ENCODE measurements around the gene POU6F1. TPM values are rescaled to one million over a fixed set of nuclear protein-coding genes. Genes with fewer than 3 reads are reported as not detected.

POU6F1 gene
- total RNA-seq, 2 donors from 2014 or later = 14.5 to 17.1 TPM

DNA sequence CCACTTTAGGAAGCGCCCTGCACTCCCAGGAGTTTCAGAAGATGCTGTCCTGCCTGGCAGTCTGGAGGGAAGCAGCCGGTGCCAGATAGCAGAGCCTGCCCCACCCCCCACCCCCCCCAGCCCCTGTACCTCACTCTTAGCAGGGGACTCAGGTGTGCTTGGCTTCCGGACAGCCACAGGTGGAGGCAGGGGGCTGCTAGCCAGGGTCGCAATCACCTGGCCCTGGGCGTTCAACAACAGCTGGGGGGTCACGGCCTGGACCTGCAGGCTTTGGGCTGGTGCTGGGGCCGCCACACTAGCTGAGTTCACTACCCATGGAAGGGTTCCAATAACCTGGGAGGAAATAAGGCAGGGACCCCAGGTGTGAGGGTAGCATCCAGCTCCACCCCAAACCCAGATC, 22.0 kb downstream of the POU6F1 start:
- Histone ChIP-seq H3K27me3 (replicated peaks; ENCODE audit: insufficient read depth) (no peaks in the 10 kb centered on the region), H3K9me3 (no peaks in the 10 kb centered on the region), H3K36me3 (peaks cover 13% of the 10 kb centered on the region), H3K27ac (no peak overlapping the region), H3K4me1 (ENCODE audit: control insufficient read depth in 1 of 2, low read depth in 2 of 2) (no peaks in the 10 kb centered on the region), H3K4me3 (no peak overlapping the region)
- DNase-seq (ENCODE audit: low spot score) = no peak
- TF ChIP-seq, protein P1, sequence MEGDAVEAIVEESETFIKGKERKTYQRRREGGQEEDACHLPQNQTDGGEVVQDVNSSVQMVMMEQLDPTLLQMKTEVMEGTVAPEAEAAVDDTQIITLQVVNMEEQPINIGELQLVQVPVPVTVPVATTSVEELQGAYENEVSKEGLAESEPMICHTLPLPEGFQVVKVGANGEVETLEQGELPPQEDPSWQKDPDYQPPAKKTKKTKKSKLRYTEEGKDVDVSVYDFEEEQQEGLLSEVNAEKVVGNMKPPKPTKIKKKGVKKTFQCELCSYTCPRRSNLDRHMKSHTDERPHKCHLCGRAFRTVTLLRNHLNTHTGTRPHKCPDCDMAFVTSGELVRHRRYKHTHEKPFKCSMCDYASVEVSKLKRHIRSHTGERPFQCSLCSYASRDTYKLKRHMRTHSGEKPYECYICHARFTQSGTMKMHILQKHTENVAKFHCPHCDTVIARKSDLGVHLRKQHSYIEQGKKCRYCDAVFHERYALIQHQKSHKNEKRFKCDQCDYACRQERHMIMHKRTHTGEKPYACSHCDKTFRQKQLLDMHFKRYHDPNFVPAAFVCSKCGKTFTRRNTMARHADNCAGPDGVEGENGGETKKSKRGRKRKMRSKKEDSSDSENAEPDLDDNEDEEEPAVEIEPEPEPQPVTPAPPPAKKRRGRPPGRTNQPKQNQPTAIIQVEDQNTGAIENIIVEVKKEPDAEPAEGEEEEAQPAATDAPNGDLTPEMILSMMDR (IDR thresholded peaks at IDR 0.05) = no peak
- no peak for ATAC-seq (ENCODE audit: insufficient number of reproducible peaks, low FRiP score, low read depth)

DNA sequence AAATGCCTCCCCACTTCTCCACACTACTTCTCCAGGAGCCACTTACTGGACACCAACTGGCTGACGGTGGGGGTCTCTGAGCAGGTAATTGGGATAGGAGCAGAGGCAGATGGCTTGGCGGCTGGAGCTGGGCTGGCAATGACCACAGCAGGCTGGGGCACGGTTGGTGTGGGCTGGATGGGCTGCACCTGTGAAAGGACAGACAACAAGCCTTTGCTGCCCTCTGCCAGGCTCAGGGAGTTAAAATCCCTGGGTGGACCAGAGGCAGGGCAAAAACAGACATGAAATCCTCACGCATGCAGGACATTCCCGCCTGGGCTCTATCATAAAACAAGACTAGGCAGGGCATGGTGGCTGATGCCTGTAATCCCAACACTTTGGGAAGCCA, 25.6 kb downstream of the POU6F1 start:
- Histone ChIP-seq H3K27ac (no peak overlapping the region), H3K4me1 (ENCODE audit: control insufficient read depth in 1 of 2, low read depth in 2 of 2) (no peaks in the 10 kb centered on the region), H3K27me3 (replicated peaks; ENCODE audit: insufficient read depth) (no peaks in the 10 kb centered on the region), H3K4me3 (no peak overlapping the region), H3K36me3 (peaks cover 21% of the 10 kb centered on the region), H3K9me3 (no peaks in the 10 kb centered on the region)
- DNase-seq (ENCODE audit: low spot score) = no peak
- TF ChIP-seq, protein P1 (IDR thresholded peaks at IDR 0.05) = no peak
- ATAC-seq (ENCODE audit: insufficient number of reproducible peaks, low FRiP score, low read depth) = no peak

DNA sequence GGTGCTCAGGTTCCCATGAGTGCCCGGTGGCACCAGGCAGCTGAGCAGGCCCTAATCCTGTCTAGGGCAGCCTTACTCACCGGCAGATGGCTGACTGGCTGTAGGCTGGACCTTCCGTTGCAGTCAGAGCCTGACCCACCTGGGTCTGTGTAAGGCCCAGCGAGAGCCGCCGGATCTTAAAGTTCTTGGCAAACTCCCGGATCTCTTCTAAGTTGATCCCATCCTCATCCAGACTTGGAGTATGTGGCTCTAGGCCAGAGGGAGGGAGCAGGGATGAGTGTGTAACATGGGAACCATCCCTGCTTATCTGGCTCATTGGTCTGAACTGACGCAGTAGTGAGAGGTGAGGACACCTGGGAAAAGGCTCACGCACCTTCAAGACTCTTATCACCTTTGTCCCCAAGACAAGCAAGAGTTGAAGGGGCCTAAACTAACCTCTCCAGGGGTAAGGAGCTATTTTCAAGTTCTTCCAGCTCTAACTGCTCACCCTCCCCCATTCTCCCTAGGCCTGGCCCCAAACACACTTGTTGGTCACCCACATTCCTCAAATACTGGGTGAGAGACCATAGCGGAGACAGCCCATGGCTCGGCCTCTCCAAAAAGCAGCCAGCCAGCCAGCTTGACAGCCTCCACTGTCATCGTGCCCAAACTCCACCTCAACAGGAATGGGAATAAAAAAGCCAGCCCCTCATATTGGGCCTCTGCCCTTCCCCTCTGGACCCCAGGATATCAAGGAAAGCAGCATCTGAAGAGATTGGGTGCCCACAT, 26.2 kb downstream of the POU6F1 start:
- no peak for ATAC-seq (ENCODE audit: insufficient number of reproducible peaks, low FRiP score, low read depth)
- H3K4me1 ChIP-seq (ENCODE audit: control insufficient read depth in 1 of 2, low read depth in 2 of 2) = no peaks in the 10 kb centered on the region
- peaks cover 20% of the 10 kb centered on the region for H3K36me3 ChIP-seq
- no peak overlapping the region for H3K27ac ChIP-seq
- no peak overlapping the region for H3K4me3 ChIP-seq
- no peaks in the 10 kb centered on the region for H3K27me3 ChIP-seq (replicated peaks; ENCODE audit: insufficient read depth)
- TF ChIP-seq, protein P1 (IDR thresholded peaks at IDR 0.05) = no peak
- no peak for DNase-seq (ENCODE audit: low spot score)
- no peaks in the 10 kb centered on the region for H3K9me3 ChIP-seq

DNA sequence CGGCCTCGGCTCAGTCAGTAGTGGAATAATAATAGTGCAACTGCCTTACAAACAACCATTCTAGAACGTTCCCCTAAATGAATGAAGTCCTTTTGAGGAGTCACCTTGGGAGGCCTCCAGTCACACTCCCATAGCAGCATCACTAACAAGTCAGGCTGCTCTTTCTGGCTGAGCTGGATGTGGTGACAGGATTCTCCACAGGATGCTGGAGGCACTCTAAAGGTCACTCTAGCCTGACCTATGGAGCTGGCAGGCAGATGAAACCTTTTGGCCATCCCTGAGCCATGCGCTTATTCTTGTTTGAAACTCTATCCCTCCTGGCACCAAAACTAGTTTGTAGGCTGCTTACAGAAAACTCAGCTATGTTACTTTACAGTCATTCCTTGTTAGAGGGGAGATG, 27.0 kb downstream of the POU6F1 start:
- ATAC-seq (ENCODE audit: insufficient number of reproducible peaks, low FRiP score, low read depth) (no peak), DNase-seq (ENCODE audit: low spot score) (no peak)
- H3K36me3 ChIP-seq = peaks cover 20% of the 10 kb centered on the region
- no peaks in the 10 kb centered on the region for H3K4me1 ChIP-seq (ENCODE audit: control insufficient read depth in 1 of 2, low read depth in 2 of 2)
- H3K27ac ChIP-seq = no peak overlapping the region
- TF ChIP-seq, protein P1 (IDR thresholded peaks at IDR 0.05) = no peak
- no peaks in the 10 kb centered on the region for H3K27me3 ChIP-seq (replicated peaks; ENCODE audit: insufficient read depth)
- no peaks in the 10 kb centered on the region for H3K9me3 ChIP-seq
- H3K4me3 ChIP-seq = no peak overlapping the region

DNA sequence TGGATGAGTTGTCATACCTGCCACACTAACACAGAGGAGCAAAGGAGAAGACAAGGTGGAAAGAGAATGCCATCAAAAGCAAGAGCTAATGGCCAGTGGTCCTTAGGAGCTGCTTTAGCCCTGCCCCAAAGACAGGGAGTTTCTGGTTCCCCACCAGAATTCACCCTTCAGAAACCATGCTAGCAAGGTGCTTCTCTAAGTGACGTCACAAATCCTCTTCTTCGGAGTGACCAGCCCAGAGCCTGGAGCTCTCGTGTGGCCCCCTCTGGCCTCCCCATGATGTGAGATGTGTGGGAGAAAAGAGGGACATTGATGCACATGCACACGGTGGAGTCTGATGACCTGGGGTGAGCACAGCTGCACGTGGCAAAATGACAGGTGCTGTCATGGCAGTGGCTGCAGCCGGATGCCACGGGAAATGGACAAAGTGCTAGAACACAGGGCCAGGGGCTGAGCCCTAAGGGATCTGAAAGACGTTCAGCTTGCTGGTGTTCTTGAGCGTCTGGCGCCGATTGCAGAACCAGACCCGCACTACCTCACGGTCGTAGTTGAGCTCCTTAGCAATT, 28.0 kb downstream of the POU6F1 start:
- TF ChIP-seq, protein P1 (IDR thresholded peaks at IDR 0.05) = no peak
- no peak for DNase-seq (ENCODE audit: low spot score)

More for the DNA sequence above, 28.0 kb downstream of the POU6F1 start:
- Histone ChIP-seq H3K27me3 (replicated peaks; ENCODE audit: insufficient read depth) (no peaks in the 10 kb centered on the region), H3K4me3 (no peak overlapping the region), H3K27ac (no peak overlapping the region), H3K36me3 (peaks cover 20% of the 10 kb centered on the region), H3K9me3 (no peaks in the 10 kb centered on the region), H3K4me1 (ENCODE audit: control insufficient read depth in 1 of 2, low read depth in 2 of 2) (no peaks in the 10 kb centered on the region)
- no peak for ATAC-seq (ENCODE audit: insufficient number of reproducible peaks, low FRiP score, low read depth)

All from thoracic aorta (tissue), 2 donors.